EH (cell line): ENCODE data around the gene ARHGEF1.
"Not testable (repeated sequence)": the region's sequence is repeated elsewhere in the genome, so short reads cannot be mapped to it uniquely, and the experiment has no call there.

Experiments
- DNase-seq: peaks from one replicate; pipeline ENCODE4 v3.0.0-alpha.2; 2015; ENCODE audit warnings: low read depth

The ARHGEF1 gene

DNA sequence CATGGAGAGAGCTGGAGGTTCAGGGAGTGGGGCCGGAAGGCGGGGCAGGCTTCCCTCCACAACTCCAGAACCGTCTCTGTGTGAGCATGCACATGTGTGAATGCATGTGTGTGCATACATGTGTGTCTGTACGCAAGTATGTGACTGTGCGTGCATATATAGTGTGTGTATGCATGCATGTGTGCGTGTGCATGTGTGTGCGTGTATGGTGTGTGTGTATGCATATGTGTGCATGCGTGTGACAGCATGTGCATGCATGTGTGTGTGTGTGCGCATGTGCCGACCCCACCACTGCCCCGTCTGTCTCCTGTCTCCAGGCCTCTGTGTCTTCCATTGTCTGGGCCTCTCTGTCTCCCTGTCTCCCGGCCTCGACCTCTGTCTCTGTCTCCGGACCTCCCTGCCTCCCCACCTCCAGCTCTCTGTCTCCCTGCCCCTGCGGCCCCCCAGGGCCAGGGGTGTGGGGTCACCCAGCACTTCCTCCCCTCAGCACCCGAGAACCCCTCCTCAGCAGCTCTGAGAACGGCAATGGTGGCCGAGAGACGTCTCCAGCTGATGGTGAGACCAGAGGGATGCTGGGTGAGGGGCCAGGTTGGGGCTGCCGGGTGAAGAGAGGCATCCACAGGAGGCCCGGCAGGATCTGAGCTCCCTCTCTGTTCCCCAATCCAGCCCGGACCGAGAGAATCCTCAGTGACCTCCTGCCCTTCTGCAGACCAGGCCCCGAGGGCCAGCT is 22.5 kb downstream of the ARHGEF1 start:
- DNase-seq, result no peak

DNA sequence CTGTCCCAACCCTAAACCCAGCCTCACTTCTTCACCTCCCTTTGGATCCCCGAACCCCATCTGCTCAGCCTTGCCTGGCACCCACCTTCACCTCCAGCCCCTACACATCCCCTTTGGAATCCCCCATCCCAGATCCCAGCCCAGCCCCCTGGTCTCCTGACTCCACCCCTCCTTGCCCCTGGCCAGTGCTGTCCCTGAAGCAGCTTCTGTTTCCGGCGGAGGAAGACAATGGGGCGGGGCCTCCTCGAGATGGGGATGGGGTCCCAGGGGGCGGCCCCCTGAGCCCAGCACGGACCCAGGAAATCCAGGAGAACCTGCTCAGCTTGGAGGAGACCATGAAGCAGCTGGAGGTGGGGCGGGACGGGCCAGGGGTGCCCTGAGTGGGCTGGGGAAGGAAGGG is 23.3 kb downstream of the ARHGEF1 start:
- no peak for DNase-seq

DNA sequence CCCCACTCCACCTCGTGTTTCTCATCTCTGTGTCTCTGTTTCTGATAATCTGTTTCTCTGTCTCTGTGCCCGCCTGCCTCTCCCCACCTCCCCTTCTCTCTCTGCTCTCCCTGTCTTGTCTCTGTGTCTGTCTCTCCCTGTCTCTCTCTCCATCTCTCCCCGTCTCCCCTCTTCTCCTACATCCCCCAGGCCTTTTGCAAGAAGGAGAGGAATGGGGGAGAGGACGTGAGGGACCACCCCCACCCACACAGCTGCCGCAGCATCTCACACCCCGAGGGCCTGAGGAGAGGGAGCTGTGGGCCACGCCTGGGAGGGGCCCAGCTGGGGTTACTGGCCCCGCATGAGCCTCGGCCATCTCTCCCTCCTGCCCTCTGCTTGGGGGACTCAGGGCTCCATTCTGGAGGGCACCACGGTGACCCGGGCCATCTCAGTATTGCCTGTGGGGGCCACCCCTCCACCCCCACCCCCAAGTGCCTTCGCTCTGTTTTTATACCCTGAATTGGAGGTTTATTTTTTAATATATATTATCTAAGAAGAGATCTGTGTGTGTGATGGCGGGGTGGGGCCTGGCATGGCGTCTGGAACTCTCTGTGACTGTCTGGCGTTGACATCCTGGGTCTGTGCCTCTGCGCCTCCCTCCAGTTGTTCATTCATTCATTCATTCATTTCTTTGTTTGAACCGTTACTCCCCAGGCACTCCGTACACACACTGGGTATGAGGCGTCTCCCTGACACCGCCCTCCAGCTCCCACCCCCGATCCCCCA is 24.1 kb downstream of the ARHGEF1 start:
- no peak for DNase-seq

DNA sequence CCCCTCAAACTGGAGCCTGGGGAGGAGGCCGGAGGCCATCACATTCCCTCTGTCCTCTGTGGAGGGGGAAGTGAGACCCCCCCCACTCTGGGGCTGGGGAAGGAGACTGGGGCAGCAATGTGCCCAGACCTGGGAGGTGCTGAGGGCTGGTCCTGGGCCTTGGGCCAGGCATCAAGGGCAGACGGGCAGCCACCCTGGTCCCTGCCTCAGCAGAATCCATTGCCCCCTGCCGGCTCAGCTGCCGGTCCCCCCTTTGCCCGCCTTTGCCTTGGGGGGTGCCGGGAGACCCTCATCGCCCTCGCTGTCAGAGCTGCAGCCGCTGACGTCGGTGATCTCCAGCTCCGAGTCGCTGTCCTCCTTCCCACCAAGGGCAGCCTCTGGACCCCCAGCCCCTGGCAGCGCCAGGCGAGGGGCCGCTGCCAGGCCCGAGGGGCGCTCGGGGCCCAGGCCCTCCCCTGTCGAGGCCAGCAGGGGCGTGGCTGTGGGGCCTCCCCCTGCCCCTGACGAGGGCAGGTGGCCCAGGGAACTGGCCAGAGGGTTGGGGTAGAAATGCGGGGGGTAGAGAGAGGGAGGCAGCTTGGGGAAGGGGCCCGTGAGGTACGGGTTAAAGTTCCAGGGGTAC is 25.1 kb downstream of the ARHGEF1 start:
- DNase-seq, result no peak

DNA sequence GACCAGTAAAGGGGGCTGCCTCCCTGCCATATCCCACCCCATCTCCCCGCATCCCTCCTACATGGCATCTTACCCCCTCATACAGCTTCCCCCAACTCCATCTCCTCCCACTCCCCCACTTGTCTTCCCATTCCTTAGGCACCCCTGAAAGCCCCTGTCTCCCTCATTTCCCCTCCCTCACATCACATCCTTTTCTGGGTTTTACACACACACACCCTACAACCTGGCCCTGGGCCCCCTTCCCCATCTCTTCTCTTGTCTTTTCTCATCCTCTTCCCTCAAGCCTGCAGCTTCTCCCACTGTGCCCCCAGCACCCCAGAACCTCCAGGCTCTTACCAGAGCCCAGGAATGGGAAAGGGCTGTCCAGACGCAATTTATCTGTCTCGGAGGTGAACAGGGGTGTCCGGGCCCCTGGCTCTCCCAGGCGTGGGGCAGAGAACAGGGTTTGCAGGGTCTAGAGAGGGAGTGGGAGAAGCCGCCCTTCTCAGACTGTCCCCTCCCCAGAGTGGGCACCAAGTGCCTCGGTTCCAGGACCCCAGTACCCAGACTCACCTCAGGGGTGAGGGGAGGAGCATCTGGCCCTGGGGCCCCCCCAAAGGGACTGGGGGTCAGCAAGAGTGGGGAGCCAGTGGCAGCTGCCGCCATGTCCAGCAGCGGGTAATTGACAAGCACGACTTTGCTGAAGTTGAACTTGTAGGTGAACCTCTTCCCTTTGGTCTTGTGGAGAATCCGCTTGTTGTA is 25.9 kb downstream of the ARHGEF1 start:
- DNase-seq, result no peak

DNA sequence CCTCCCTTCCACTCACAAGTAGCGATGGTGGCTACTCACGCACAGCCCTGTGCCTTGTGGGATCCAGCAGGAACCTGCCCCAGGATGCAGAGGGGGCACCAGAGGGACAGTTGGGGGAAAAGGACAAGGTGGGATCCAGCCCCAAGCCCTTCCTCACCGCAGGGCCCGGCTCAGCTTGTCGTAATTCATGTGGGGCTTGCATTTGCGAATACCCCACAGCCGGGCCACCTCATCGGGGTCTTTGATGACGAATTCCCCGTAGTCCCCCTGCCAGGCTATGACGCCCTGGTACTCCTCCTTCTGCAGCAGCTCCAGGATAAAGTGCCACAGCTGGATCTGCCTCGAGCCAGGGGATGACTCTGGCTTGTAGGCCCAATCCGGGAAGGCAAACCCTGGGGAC is 26.7 kb downstream of the ARHGEF1 start:
- DNase-seq, result no peak

DNA sequence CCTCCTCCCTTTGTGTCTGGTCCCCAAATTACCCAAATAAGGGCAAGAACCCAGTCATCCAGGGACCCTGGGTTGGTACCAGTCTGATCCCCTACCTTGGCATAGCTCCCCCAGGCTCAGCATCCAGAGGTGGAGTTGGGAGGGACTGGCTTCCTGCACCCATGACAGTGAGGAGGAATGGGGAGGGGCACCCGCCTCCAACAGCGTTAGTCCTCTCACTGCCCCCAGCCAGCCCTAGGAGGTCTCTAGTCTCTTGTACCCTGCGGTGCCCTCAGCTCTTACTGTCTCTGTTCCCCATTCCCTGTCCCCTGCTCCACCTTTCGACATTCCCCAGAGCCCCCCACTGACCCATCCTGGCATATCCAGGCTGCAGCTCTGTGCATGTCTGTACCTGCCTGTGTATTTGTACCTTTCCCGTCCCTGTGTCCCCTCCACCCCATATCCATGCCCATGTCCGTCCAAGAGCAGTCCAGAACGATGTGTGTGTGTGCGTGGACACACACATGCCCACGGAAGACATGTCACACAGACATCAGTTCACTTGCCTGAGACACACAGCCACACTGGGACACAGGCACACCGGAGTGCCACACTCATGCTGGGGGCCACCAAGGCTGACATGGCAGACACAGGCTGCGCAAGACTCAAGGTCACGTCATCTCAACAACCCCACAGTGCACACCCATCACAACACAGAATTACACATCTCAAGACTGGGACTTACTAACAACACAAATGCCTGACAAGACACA is 27.4 kb downstream of the ARHGEF1 start:
- no peak for DNase-seq

DNA sequence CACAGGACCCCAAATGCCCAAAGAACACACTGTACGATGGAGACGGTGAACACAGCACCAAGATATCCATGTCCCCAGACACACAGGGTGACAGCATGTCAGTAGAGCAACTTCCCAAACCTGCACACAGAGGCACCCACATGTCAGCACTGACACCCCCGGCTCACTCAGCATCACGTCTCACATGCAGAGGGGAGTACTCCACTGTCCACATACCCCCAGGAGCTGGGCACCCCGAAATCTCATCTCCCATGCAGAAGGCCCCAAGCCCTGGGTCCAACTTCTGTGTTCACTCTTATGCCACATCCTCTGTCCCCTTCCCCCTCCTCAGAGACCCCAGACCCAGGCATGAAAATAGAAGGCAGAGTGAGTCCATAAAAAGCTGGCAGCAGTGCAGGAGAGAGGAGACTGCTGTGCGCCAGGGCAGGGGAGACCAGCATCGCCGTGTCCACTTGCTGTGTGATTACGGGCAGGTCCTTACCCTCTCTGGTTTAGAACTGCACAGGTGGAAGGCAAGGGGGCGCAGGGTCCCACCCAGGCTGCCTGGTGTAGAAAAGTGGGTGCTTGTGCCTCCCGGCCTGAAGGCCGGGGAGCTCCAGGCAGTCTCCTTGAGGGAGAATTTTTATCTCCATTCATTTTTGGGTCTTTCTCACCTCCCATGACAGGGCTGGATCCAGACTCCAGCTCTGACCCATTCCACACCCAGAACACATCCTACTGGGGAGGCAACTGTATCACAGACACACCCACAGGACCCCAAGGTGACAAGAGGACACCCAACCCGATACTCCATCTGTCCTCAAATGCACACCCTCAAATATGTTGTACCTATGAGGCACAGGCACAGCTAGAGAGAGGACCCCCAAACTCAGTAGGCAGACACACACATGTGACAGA is 28.3 kb downstream of the ARHGEF1 start:
- DNase-seq, result no peak

DNA sequence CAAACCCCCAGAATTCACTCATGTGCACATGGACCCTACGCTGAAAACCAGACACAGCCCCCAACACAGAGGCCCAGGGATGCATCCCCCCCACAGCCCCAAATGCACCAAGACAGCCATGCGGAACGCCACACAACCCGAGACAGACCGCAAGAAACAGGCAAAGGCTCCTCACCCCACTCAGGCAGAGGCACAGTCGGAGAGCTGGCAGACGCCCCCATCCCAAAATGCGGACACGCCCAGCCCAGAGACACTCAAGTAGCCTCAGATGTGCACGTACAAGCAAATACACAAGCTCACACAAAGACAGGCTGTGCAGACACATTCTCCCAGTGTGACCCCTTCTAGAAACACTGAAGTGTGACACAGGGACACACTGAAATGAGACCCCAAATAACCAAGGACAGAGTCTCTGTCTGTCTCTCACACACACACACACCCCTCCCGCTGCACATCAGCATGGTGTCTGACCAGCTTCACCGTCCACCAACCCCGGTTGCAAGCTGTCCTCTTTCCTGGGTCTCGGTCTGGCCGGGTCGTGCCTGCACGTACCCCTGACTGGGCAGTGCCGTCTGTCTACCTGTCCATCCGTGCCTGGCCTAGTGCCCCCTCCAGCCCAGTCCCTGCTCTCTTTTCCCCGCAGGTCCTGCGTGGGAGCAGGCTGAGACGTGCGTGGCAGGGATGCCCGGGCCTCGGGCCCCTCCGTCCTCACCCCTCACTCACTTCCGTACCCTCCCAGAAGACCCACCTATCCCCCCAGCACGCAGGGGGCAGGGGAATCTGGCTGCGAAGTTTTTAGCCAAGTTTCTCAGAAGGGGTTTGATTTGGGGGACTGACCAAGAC is 29.1 kb downstream of the ARHGEF1 start:
- no peak for DNase-seq

DNA sequence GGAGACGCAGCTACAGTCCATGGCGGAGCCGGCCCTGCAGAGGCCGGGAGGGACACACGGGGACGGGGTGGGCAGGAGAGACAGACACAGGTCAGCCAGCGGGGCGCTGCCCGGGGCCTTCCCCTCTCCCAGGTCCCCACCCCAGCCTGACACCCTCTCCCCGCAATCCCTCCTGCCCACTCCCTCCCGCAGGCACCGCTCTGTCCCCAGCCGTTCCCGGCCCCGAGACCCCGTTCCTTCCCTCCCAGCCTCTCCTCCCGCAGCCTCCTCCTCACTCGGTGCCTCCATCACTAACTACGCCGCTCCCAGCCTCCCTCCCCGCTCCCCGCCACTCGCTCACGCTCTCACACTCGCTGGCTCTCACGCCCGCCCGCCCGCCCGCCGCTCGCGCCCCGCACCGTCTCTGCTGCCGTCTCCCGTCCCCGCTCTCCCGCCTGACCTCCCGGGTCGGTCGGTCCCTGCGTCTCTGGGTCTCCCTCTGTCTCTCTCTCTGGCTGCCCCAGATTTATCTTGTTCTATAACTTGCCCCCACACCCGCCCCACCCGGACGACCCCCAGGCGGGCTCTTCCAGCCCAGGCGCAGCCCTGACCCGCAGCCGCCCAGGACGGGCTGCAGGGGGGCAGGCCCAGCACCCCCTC is 30.0 kb downstream of the ARHGEF1 start:
- DNase-seq, result no peak

DNA sequence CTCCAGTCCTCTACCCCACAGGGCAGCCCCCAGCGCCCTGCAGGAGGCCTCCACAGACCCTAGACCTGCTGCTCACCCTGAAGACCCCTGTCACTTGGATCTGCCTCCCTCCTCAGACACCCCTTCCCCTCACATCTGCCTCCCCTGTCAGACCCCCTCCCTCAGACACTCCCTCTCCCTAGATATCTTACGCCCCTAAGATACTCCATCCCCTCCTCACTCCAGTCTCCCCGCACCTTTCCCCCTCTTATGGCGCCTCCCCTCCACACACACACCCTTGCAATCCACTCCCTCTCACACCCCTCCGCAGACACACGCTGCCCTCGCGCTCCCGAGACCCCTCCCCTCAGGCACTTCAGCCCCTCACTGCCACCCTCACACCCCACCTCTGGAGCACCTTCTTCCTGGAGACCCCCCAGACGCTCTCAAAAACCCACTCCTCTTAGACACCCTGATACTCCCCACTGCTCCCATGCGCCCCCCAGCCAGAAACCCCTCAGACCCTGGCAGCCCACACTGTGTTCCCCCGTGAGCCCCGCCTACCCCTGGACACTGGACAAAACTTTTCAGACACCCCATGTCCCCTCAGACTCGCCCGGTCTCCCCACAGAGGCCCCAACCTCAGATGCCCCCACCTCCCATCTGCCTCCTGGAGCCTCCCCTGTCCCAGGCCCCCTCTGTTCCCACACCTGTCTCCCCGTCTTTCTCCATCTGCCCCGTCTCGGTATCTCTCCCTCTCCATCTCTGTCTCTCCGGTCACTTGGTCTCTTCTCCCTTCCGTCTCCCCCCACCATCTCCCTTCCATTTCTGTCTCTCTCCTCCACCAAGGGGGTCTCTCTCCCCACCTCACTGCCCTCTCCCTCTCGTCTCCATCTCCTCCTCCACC is 30.8 kb downstream of the ARHGEF1 start:
- DNase-seq, result no peak

DNA sequence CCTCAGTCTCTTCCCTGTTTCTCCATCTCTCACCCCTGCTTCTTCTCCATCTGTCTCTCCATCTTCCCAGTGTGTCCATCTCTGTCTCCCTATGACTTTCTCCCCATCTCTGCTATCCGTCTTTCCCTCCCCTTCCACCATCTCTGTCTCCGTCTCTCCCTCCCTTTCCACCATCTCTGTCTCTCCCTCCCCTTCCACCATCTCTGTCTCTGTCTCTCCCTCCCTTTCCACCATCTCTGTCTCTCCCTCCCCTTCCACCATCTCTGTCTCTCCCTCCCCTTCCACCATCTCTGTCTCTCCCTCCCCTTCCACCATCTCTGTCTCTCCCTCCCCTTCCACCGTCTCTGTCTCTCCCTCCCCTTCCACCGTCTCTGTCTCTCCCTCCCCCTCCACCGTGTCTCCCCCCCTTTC is 31.4 kb downstream of the ARHGEF1 start:
- DNase-seq, result not testable (repeated sequence)

DNA sequence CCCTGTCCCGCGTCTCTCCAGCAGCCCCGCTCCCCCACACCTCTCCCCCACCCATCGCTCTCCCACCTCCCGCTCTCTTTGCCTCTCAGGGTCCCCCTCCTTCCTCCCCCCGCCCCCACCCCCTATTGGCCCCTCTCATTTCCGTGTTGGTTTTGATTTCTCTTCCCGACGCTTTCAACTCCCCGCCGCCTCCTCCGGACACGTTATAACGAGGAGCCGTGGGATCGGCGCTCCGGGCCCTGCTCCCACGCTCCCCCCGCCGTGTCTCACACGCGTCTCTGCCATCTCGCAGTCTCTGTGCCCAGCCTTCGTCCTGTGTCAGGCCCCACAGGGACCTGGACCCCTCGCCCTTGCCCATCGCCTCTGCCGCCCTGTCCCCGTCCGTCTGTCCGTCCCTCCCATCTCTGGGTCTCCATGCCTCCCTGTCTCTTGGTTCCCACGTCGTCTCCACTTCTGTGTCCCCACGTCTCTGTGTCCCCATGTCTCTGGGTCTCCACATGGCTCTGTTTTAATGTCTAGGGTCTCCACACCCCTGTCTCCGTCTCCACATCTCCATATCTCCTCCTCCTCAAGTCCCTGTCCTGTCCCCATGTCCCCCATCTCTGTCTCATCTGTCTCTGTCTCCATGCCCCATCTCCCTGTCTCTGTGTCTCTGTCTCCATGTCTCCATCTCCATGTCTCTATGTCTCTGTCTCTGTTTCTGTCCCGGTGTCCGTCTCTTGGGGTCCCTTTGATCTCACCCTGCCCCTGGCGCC is 32.2 kb downstream of the ARHGEF1 start:
- no peak for DNase-seq

DNA sequence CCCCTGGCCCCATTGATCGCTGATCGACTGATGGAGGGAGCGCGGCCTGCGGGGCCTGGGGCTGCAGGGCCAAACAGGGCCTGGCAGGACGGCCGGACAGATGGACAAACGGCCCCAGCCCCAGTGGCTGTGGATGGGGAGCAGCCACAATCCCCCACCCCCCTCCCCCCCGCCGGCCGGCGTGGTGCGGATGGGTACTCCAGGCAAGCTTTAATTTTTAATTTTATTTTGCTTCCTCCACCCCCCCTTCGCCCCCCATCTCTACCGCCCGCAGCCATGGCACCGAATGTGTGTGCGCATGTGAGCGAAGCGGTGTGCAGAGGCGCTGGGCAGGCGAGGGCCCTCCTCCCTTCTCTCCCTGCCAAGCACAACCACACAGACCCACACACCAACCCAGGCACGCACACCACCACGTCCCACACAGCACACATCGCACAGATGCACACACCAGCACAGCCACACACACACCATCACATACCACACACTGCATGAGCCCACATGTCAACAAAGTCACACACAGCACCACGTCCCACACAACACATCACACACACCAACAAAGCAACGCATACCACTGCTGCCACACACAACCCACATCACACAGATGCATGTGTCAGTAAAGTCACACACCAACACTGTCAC is 32.9 kb downstream of the ARHGEF1 start:
- DNase-seq, result no peak

DNA sequence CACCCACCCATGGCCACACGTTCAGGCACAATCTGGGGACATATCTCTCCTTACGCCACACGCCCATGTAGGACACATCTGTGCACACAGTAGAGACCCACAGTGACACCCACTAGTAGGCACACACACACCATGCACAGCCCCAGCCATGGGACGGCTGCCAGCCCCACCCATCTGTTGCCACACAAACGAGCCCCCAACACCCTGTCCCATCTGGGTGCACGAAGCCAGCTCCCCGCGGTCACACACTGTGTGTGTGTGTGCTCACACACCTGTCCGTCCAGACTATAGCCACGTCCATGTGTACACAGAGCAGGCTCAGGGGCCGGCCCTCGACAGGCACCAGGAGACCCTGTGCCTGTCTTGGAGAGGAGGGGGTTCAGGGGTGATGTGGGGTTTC is 34.7 kb downstream of the ARHGEF1 start:
- DNase-seq, result no peak

DNA sequence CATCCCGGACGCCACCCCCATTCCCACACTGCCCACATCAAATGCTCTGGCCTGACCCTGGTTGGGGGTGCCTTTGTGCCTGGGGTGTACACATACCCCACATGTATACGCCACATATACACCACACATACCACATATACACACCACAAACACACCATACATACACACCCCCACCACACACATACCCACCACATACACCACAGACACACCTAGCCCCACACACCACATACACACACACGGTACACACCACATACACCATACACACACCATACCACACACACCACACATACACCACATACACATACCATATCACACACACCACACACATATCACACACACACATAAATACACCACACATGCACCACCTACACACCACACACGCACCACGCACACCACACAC is 35.1 kb downstream of the ARHGEF1 start:
- no peak for DNase-seq

DNA sequence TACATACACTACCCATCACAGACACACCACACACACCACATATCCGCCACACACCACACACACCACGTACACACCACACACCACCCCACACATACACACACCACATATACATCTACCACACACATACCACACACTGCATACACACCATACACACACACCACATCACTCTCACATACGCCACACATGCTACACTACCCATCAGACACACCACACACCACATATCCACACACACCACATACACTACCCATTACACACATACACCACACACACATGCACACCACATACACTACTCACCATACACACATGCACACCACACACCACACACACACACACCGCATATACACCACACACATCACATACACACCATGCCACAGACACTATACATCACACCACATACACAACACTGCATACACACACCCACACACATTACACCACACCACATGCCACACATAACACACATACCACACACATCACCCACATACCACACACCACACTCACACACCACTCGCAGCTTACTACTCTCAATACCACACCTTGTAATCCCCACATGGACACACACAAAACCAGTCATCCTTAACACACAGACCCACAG is 35.8 kb downstream of the ARHGEF1 start:
- no peak for DNase-seq
